HL-60/S4 treated with phorbol 12-myristate 13-acetate at 8.2 ng/mL for 4 days and 3 days (cell line): Measurements from ENCODE around the gene SCNN1B.
"Not testable (repeated sequence)": the region's sequence is repeated elsewhere in the genome, so short reads cannot be mapped to it uniquely, and the experiment has no call there.

Source experiments
- in situ Hi-C: fragments of 300-500 bp; cut with MboI; formaldehyde crosslinking; loops from 2 replicates; pipeline ENCODE4 v1.15.0; 2022; ENCODE audit warnings: low sequenced_read_pairs

Gene SCNN1B

GRCh38 chr16:23302045-23302956 is at the start of gene SCNN1B:
Gene SCNN1B (plus strand): TSS chr16:23302302. CDS start chr16:23348600, 46,298 bp downstream.
- in situ Hi-C loops = no loop called here

- in situ Hi-C loops = no loop called here
These were observed 49.8 kb upstream of the SCNN1B start for GRCh38 chr16:23252310-23252709.

- in situ Hi-C loops = not testable (repeated sequence)
These were observed 48.5 kb upstream of the SCNN1B start for GRCh38 chr16:23253650-23254049.

GRCh38 chr16:23254338-23254737 is 47.8 kb upstream of the SCNN1B start:
- in situ Hi-C loops = no loop called here

- in situ Hi-C loops = no loop called here
These were observed 47.1 kb upstream of the SCNN1B start for GRCh38 chr16:23255000-23255399.

- in situ Hi-C loops = no loop called here
These were observed 45.7 kb upstream of the SCNN1B start for GRCh38 chr16:23256440-23256839.

GRCh38 chr16:23257682-23258081 is 44.4 kb upstream of the SCNN1B start:
- in situ Hi-C loops = no loop called here

GRCh38 chr16:23258919-23259237 is 43.2 kb upstream of the SCNN1B start:
- in situ Hi-C loops = no loop called here

GRCh38 chr16:23267647-23268046 is 34.5 kb upstream of the SCNN1B start:
- in situ Hi-C loops = no loop called here

- in situ Hi-C loops = no loop called here
These were observed 33.5 kb upstream of the SCNN1B start for GRCh38 chr16:23268561-23268960.

- in situ Hi-C loops = no loop called here
These were observed 32.7 kb upstream of the SCNN1B start for GRCh38 chr16:23269248-23269953.

GRCh38 chr16:23270654-23271053 is 31.4 kb upstream of the SCNN1B start:
- in situ Hi-C loops = no loop called here

GRCh38 chr16:23274968-23275367 is 27.1 kb upstream of the SCNN1B start:
- in situ Hi-C loops = no loop called here

- in situ Hi-C loops = no loop called here
These were observed 25.3 kb upstream of the SCNN1B start for GRCh38 chr16:23276821-23277220.

GRCh38 chr16:23278031-23278430 is 24.1 kb upstream of the SCNN1B start:
- in situ Hi-C loops = no loop called here

GRCh38 chr16:23279721-23280153 is 22.4 kb upstream of the SCNN1B start:
- in situ Hi-C loops = no loop called here

GRCh38 chr16:23280483-23280967 is 21.6 kb upstream of the SCNN1B start:
- in situ Hi-C loops = no loop called here

- in situ Hi-C loops = no loop called here
These were observed 19.5 kb upstream of the SCNN1B start for GRCh38 chr16:23282568-23282967.

GRCh38 chr16:23283571-23283970 is 18.5 kb upstream of the SCNN1B start:
- in situ Hi-C loops = no loop called here

- in situ Hi-C loops = no loop called here
These were observed 17.5 kb upstream of the SCNN1B start for GRCh38 chr16:23284584-23284983.

GRCh38 chr16:23286131-23286532 is 16.0 kb upstream of the SCNN1B start:
- in situ Hi-C loops = no loop called here

GRCh38 chr16:23288209-23288608 is 13.9 kb upstream of the SCNN1B start:
- in situ Hi-C loops = no loop called here
